Osteoblast (primary cell): ENCODE data around the gene SV2B. TPM values are rescaled to one million over a fixed set of nuclear protein-coding genes. Genes with fewer than 3 reads are reported as not detected.
"Not testable (repeated sequence)": the region's sequence is repeated elsewhere in the genome, so short reads cannot be mapped to it uniquely, and the experiment has no call there.

Experiments
- DNase-seq: peaks from one replicate; pipeline ENCODE4 v3.0.0; 2011; ENCODE audit warnings: low spot score, mixed read lengths; ENCODE audit not compliant: insufficient read length; ENCODE audit errors: missing footprints
- H2AFZ ChIP-seq: 2 replicates; pipeline ENCODE4 v1.6.0; 2011; ENCODE audit warnings: mild to moderate bottlenecking, low read length
- H3K27ac ChIP-seq: 2 replicates; pipeline ENCODE4 v1.5.1; 2011; ENCODE audit warnings: mild to moderate bottlenecking, low read depth, low read length, moderate library complexity
- H3K27me3 ChIP-seq: 2 replicates; pipeline ENCODE4 v1.6.0; 2012; ENCODE audit warnings: mild to moderate bottlenecking, control low read depth, inconsistent platforms, low read length, moderate library complexity; ENCODE audit not compliant: insufficient read depth
- H3K36me3 ChIP-seq: 2 replicates; pipeline ENCODE4 v1.5.1; 2011; ENCODE audit warnings: mild to moderate bottlenecking, low read length, control low read depth, moderate library complexity; ENCODE audit not compliant: insufficient read depth
- H3K4me1 ChIP-seq: 2 replicates; pipeline ENCODE4 v1.5.1; 2011; ENCODE audit warnings: mild to moderate bottlenecking, low read length, control low read depth, moderate library complexity; ENCODE audit not compliant: insufficient read depth
- H3K4me2 ChIP-seq: 2 replicates; pipeline ENCODE4 v1.6.0; 2011; ENCODE audit warnings: mild to moderate bottlenecking, low read length; ENCODE audit not compliant: insufficient read depth
- H3K4me3 ChIP-seq: fragments of 200-600 bp; sonication (generic); 3 replicates; pipeline ENCODE4 v1.5.1; 2012; ENCODE audit warnings: mild to moderate bottlenecking, low read length, inconsistent platforms; ENCODE audit not compliant: insufficient read depth
- H3K79me2 ChIP-seq: 2 replicates; pipeline ENCODE4 v1.6.0; 2012; ENCODE audit warnings: mild to moderate bottlenecking, low read length, control low read depth, inconsistent platforms; ENCODE audit not compliant: insufficient read depth
- H3K9me3 ChIP-seq: 2 replicates; pipeline ENCODE4 v1.5.1; 2011; ENCODE audit warnings: low read depth, low read length, control low read depth
- H4K20me1 ChIP-seq: 2 replicates; pipeline ENCODE4 v1.6.0; 2012; ENCODE audit warnings: mild to moderate bottlenecking, low read length, control low read depth; ENCODE audit not compliant: insufficient read depth
- CTCF ChIP-seq: IDR thresholded peaks from 2 replicates; pipeline ENCODE4 v1.5.1; 2011; ENCODE audit warnings: mild to moderate bottlenecking, low read depth, low read length, moderate library complexity; ENCODE audit errors: extremely low read depth
- total RNA-seq: library from RNA; depleted of rRNA; stranded (reverse); fragments of >200 nt; gene quantifications from 2 replicates; pipeline ENCODE4 v1.2.3, GENCODE V29; 2012

SV2B gene
- total RNA-seq, 1 donor = not detected

- no peak overlapping the region for H3K27ac ChIP-seq
- no peak for TF ChIP-seq CTCF
- H4K20me1 ChIP-seq = no peaks in the 10 kb centered on the region
- no peaks in the 10 kb centered on the region for H3K4me1 ChIP-seq
- H3K27me3 ChIP-seq = no peaks in the 10 kb centered on the region
- H3K9me3 ChIP-seq = no peaks in the 10 kb centered on the region
- H3K36me3 ChIP-seq = no peaks in the 10 kb centered on the region
- DNase-seq = no peak
- no peak overlapping the region for H2AFZ ChIP-seq
- no peak overlapping the region for H3K4me2 ChIP-seq
- no peak overlapping the region for H3K4me3 ChIP-seq
- no peaks in the 10 kb centered on the region for H3K79me2 ChIP-seq
Measured at GRCh38 chr15:91338766-91339165, 238.7 kb downstream of the SV2B start.

- Histone ChIP-seq H3K4me1 (no peaks in the 10 kb centered on the region), H3K27me3 (no peaks in the 10 kb centered on the region)
- TF ChIP-seq CTCF = no peak
Measured at GRCh38 chr15:91342097-91342496, 242.0 kb downstream of the SV2B start.

GRCh38 chr15:91344912-91345311 is 244.9 kb downstream of the SV2B start:
- not testable (repeated sequence) for H3K4me1 ChIP-seq, H3K9me3 ChIP-seq, H3K27me3 ChIP-seq, H3K4me2 ChIP-seq, H2AFZ ChIP-seq, H3K36me3 ChIP-seq, H3K27ac ChIP-seq, H4K20me1 ChIP-seq, H3K79me2 ChIP-seq, H3K4me3 ChIP-seq, DNase-seq

More at GRCh38 chr15:91342097-91342496, 242.0 kb downstream of the SV2B start:
- Histone ChIP-seq H3K27ac (no peak overlapping the region), H3K4me2 (no peak overlapping the region), H3K36me3 (no peaks in the 10 kb centered on the region), H3K79me2 (no peaks in the 10 kb centered on the region), H2AFZ (no peak overlapping the region), H3K9me3 (no peaks in the 10 kb centered on the region), H4K20me1 (no peaks in the 10 kb centered on the region), H3K4me3 (no peak overlapping the region)
- no peak for DNase-seq

GRCh38 chr15:91345736-91346135 is 245.7 kb downstream of the SV2B start:
- no peak overlapping the region for H2AFZ ChIP-seq
- no peaks in the 10 kb centered on the region for H3K79me2 ChIP-seq
- no peaks in the 10 kb centered on the region for H3K36me3 ChIP-seq
- H3K9me3 ChIP-seq = no peaks in the 10 kb centered on the region
- H3K4me1 ChIP-seq = no peaks in the 10 kb centered on the region
- no peak for DNase-seq
- H3K4me2 ChIP-seq = no peak overlapping the region
- no peaks in the 10 kb centered on the region for H3K27me3 ChIP-seq
- no peaks in the 10 kb centered on the region for H4K20me1 ChIP-seq
- no peak overlapping the region for H3K4me3 ChIP-seq
- no peak for TF ChIP-seq CTCF
- H3K27ac ChIP-seq = no peak overlapping the region

GRCh38 chr15:91346259-91346658 is 246.2 kb downstream of the SV2B start:
- H3K4me1 ChIP-seq = no peaks in the 10 kb centered on the region
- no peak for TF ChIP-seq CTCF
- H3K4me2 ChIP-seq = no peak overlapping the region
- DNase-seq = no peak
- H3K36me3 ChIP-seq = no peaks in the 10 kb centered on the region
- H3K27ac ChIP-seq = no peak overlapping the region
- H3K9me3 ChIP-seq = no peaks in the 10 kb centered on the region
- no peak overlapping the region for H2AFZ ChIP-seq
- H3K4me3 ChIP-seq = no peak overlapping the region
- no peaks in the 10 kb centered on the region for H3K79me2 ChIP-seq
- H4K20me1 ChIP-seq = no peaks in the 10 kb centered on the region
- no peaks in the 10 kb centered on the region for H3K27me3 ChIP-seq
